GM03348 (cell line): ENCODE measurements around the gene SHTN1.
A peak's percentile ranks its signal among the peaks of the same experiment; 100 is the strongest.

Source experiments
- DNase-seq: peaks from one replicate; pipeline ENCODE4 v3.0.0; 2012; ENCODE audit warnings: low spot score

The SHTN1 gene

GRCh38 chr10:116917481-116917880 is 87.5 kb downstream of the SHTN1 start:
- DNase-seq = no peak

- DNase-seq = no peak
Observed at GRCh38 chr10:116915340-116915739, 89.6 kb downstream of the SHTN1 start.

GRCh38 chr10:116913695-116914094 is 91.3 kb downstream of the SHTN1 start:
- no peak for DNase-seq

- no peak for DNase-seq
Observed at GRCh38 chr10:116912162-116912561, 92.8 kb downstream of the SHTN1 start.

GRCh38 chr10:116910910-116911309 is 94.1 kb downstream of the SHTN1 start:
- no peak for DNase-seq

- no peak for DNase-seq
Observed at GRCh38 chr10:116909307-116909706, 95.7 kb downstream of the SHTN1 start.

GRCh38 chr10:116907245-116907987 is 97.6 kb downstream of the SHTN1 start:
- DNase-seq = no peak

GRCh38 chr10:116905845-116906210 is 99.2 kb downstream of the SHTN1 start:
- DNase-seq = no peak

GRCh38 chr10:116899626-116900025 is 105.4 kb downstream of the SHTN1 start:
- no peak for DNase-seq

- no peak for DNase-seq
Observed at GRCh38 chr10:116893686-116894037, 111.3 kb downstream of the SHTN1 start.

GRCh38 chr10:116892907-116893685 is 111.9 kb downstream of the SHTN1 start:
- no peak for DNase-seq

- DNase-seq = peak; percentile 26
Observed at GRCh38 chr10:116891208-116891607, 113.8 kb downstream of the SHTN1 start.

- DNase-seq = no peak
Observed at GRCh38 chr10:116889066-116889465, 115.9 kb downstream of the SHTN1 start.

- peak; percentile 84 for DNase-seq
Observed at GRCh38 chr10:116888380-116889055, 116.5 kb downstream of the SHTN1 start.

GRCh38 chr10:116886772-116887171 is 118.2 kb downstream of the SHTN1 start:
- DNase-seq = no peak

GRCh38 chr10:116882639-116883038 is 122.3 kb downstream of the SHTN1 start:
- no peak for DNase-seq

- DNase-seq = peak; percentile 20
Observed at GRCh38 chr10:116880716-116881482, 124.1 kb downstream of the SHTN1 start.

- DNase-seq = no peak
Observed at GRCh38 chr10:116879817-116880216, 125.2 kb downstream of the SHTN1 start.

- DNase-seq = no peak
Observed at GRCh38 chr10:116878123-116878522, 126.9 kb downstream of the SHTN1 start.

GRCh38 chr10:116877391-116877790 is 127.6 kb downstream of the SHTN1 start:
- no peak for DNase-seq

- no peak for DNase-seq
Observed at GRCh38 chr10:116875897-116876296, 129.1 kb downstream of the SHTN1 start.

GRCh38 chr10:116873134-116873533 is 131.9 kb downstream of the SHTN1 start:
- DNase-seq = no peak
